Measurements from ENCODE around the gene DYSF.

DYSF gene

GRCh38 chr2:71724793-71725192 lies 271.4 kb downstream of the DYSF start:
- H2AFZ ChIP-seq (ENCODE audit: low read depth), result no peak overlapping the region
- TF ChIP-seq CTCF (conservative IDR thresholded peaks at IDR 0.05; ENCODE audit: low read depth, low read length), result no peak
- H3K79me2 ChIP-seq (ENCODE audit: insufficient read depth, low read depth), result no peaks in the 10 kb centered on the region
- no peaks in the 10 kb centered on the region for H3K36me3 ChIP-seq (ENCODE audit: insufficient read depth)
- no peaks in the 10 kb centered on the region for H4K20me1 ChIP-seq (ENCODE audit: insufficient read depth)
- H3K27me3 ChIP-seq (ENCODE audit: insufficient read depth, low read depth), result no peaks in the 10 kb centered on the region
- H3K27ac ChIP-seq, result no peak overlapping the region
- no peak overlapping the region for H3K4me2 ChIP-seq
- no peak overlapping the region for H3K4me3 ChIP-seq (IDR thresholded peaks at IDR 0.05; ENCODE audit: insufficient read depth, low read depth, low read length)
- H3K4me1 ChIP-seq (ENCODE audit: low read depth, poor library complexity, severe bottlenecking), result no peaks in the 10 kb centered on the region
- H3K9ac ChIP-seq, result no peak overlapping the region

- Histone ChIP-seq H3K36me3 (ENCODE audit: insufficient read depth) (no peaks in the 10 kb centered on the region), H3K9ac (no peak overlapping the region), H3K4me2 (no peak overlapping the region), H2AFZ (ENCODE audit: low read depth) (no peak overlapping the region), H3K27ac (no peak overlapping the region), H3K27me3 (ENCODE audit: insufficient read depth, low read depth) (no peaks in the 10 kb centered on the region), H3K79me2 (ENCODE audit: insufficient read depth, low read depth) (no peaks in the 10 kb centered on the region), H4K20me1 (ENCODE audit: insufficient read depth) (no peaks in the 10 kb centered on the region), H3K4me3 (IDR thresholded peaks at IDR 0.05; ENCODE audit: insufficient read depth, low read depth, low read length) (no peak overlapping the region), H3K4me1 (ENCODE audit: low read depth, poor library complexity, severe bottlenecking) (no peaks in the 10 kb centered on the region)
- no peak for TF ChIP-seq CTCF (conservative IDR thresholded peaks at IDR 0.05; ENCODE audit: low read depth, low read length)
These were observed 272.5 kb downstream of the DYSF start for GRCh38 chr2:71725836-71726235.

- Histone ChIP-seq H4K20me1 (ENCODE audit: insufficient read depth) (no peaks in the 10 kb centered on the region), H3K27ac (no peak overlapping the region), H3K4me1 (ENCODE audit: low read depth, poor library complexity, severe bottlenecking) (no peaks in the 10 kb centered on the region), H2AFZ (ENCODE audit: low read depth) (no peak overlapping the region), H3K36me3 (ENCODE audit: insufficient read depth) (no peaks in the 10 kb centered on the region), H3K4me2 (no peak overlapping the region), H3K27me3 (ENCODE audit: insufficient read depth, low read depth) (no peaks in the 10 kb centered on the region), H3K9ac (no peak overlapping the region), H3K79me2 (ENCODE audit: insufficient read depth, low read depth) (no peaks in the 10 kb centered on the region), H3K4me3 (IDR thresholded peaks at IDR 0.05; ENCODE audit: insufficient read depth, low read depth, low read length) (no peak overlapping the region)
- no peak for TF ChIP-seq CTCF (conservative IDR thresholded peaks at IDR 0.05; ENCODE audit: low read depth, low read length)
These were observed 274.2 kb downstream of the DYSF start for GRCh38 chr2:71727562-71727961.

GRCh38 chr2:71728036-71728435 lies 274.7 kb downstream of the DYSF start:
- Histone ChIP-seq H4K20me1 (ENCODE audit: insufficient read depth) (no peaks in the 10 kb centered on the region), H3K4me3 (IDR thresholded peaks at IDR 0.05; ENCODE audit: insufficient read depth, low read depth, low read length) (no peak overlapping the region), H2AFZ (ENCODE audit: low read depth) (no peak overlapping the region), H3K9ac (no peak overlapping the region), H3K36me3 (ENCODE audit: insufficient read depth) (no peaks in the 10 kb centered on the region), H3K27ac (no peak overlapping the region), H3K4me2 (no peak overlapping the region), H3K79me2 (ENCODE audit: insufficient read depth, low read depth) (no peaks in the 10 kb centered on the region), H3K4me1 (ENCODE audit: low read depth, poor library complexity, severe bottlenecking) (no peaks in the 10 kb centered on the region), H3K27me3 (ENCODE audit: insufficient read depth, low read depth) (no peaks in the 10 kb centered on the region)
- no peak for TF ChIP-seq CTCF (conservative IDR thresholded peaks at IDR 0.05; ENCODE audit: low read depth, low read length)
